OCI-LY7 (cell line): Measurements from ENCODE around the gene UTS2B. TPM values are rescaled to one million over a fixed set of nuclear protein-coding genes. Genes with fewer than 3 reads are reported as not detected.
A peak's percentile ranks its signal among the peaks of the same experiment; 100 is the strongest.

ENCODE experiments used
- BruUV-seq: library from RNA; stranded (reverse); fragments of 400-500 nt; replicated peaks from 2 replicates; lab custom pipeline; 2021; lab: Mats Ljungman, UMichigan
- CTCF ChIA-PET: fragments of 300-600 bp; sonication (Branson Sonifier 250); formaldehyde crosslinking; loops from one replicate; lab custom pipeline; 2022; ENCODE audit warnings: antibody characterized with exemption; ENCODE audit not compliant: unreplicated experiment; lab: Charles Lee
- POLR2A ChIA-PET: fragments of 300-600 bp; sonication (Branson Sonifier 250); formaldehyde crosslinking; loops from one replicate; lab custom pipeline; 2022; ENCODE audit warnings: antibody characterized with exemption; lab: Charles Lee
- DNase-seq: peaks from one replicate; pipeline ENCODE4 v3.0.0-alpha.2; 2015; ENCODE audit warnings: low spot score
- H2AFZ ChIP-seq: fragments of 200-600 bp; sonication (generic), shearing (Covaris generic); 2 replicates; pipeline ENCODE4 v1.6.1; 2014; ENCODE audit warnings: mild to moderate bottlenecking, antibody characterized with exemption, low read length, moderate library complexity
- H3K27ac ChIP-seq: fragments of 200-600 bp; sonication (generic); 2 replicates; pipeline ENCODE4 v1.5.1; 2014; ENCODE audit warnings: mixed run types, low read depth, mild to moderate bottlenecking, moderate library complexity, low read length, inconsistent platforms; ENCODE audit not compliant: poor library complexity, severe bottlenecking
- H3K36me3 ChIP-seq: fragments of 200-600 bp; sonication (generic); 2 replicates; pipeline ENCODE4 v1.6.1; 2014; ENCODE audit warnings: mild to moderate bottlenecking, antibody characterized with exemption, low read length, moderate library complexity, mixed read lengths; ENCODE audit not compliant: insufficient read depth
- H3K4me1 ChIP-seq: fragments of 200-600 bp; sonication (generic); 2 replicates; pipeline ENCODE4 v1.5.1; 2014; ENCODE audit warnings: mild to moderate bottlenecking, low read length; ENCODE audit not compliant: insufficient read depth, poor library complexity, severe bottlenecking
- H3K4me2 ChIP-seq: fragments of 200-600 bp; sonication (generic); 2 replicates; pipeline ENCODE4 v1.6.1; 2014; ENCODE audit warnings: mild to moderate bottlenecking, low read length
- H3K4me3 ChIP-seq: fragments of 200-600 bp; sonication (generic); 2 replicates; pipeline ENCODE4 v1.5.1; 2014; ENCODE audit warnings: mild to moderate bottlenecking, low read depth, low read length; ENCODE audit not compliant: poor library complexity, severe bottlenecking
- H3K79me2 ChIP-seq: fragments of 200-600 bp; sonication (generic); 2 replicates; pipeline ENCODE4 v1.6.1; 2016; ENCODE audit warnings: low read depth, mild to moderate bottlenecking, low read length, moderate library complexity, mixed read lengths; ENCODE audit not compliant: insufficient read depth
- H3K9me2 ChIP-seq: fragments of 200-600 bp; sonication (generic); 2 replicates; pipeline ENCODE4 v1.6.1; 2016; ENCODE audit warnings: mild to moderate bottlenecking, low read length, mixed read lengths; ENCODE audit not compliant: insufficient read depth
- H3K9me3 ChIP-seq: fragments of 200-600 bp; sonication (generic); 2 replicates; pipeline ENCODE4 v1.6.1; 2014; ENCODE audit warnings: mild to moderate bottlenecking, mixed run types, low read length, mixed read lengths
- H4K20me1 ChIP-seq: fragments of 200-600 bp; sonication (generic); 2 replicates; pipeline ENCODE4 v1.6.1; 2014; ENCODE audit warnings: mild to moderate bottlenecking, antibody characterized with exemption, low read length, moderate library complexity, mixed read lengths; ENCODE audit not compliant: insufficient read depth
- EZH2phosphoT487 ChIP-seq: fragments of 200-600 bp; sonication (generic); IDR thresholded peaks from 2 replicates; pipeline ENCODE4 v1.6.1; 2018; ENCODE audit warnings: low read depth, borderline replicate concordance, mild to moderate bottlenecking, mixed run types, antibody characterized with exemption, low read length, moderate library complexity, mixed read lengths
- intact Hi-C: fragments of 100-400 bp; cut with micrococcal nuclease; formaldehyde crosslinking; loops from one replicate; pipeline ENCODE4 v1.10.0; 2022; ENCODE audit not compliant: unreplicated experiment
- total RNA-seq, 2 experiments: library from RNA; depleted of rRNA in 1 of 2; stranded (reverse); fragments of >200 nt in 1 of 2; shearing (Covaris generic) in 1 of 2; gene quantifications; 2 replicates each; pipeline ENCODE4 v1.2.3, GENCODE V29; 2014 to 2022
- TF ChIP-seq, protein P1 (sequence below): fragments of 200-600 bp; sonication (generic); conservative IDR thresholded peaks from 2 replicates; pipeline ENCODE4 v1.5.1; 2014; ENCODE audit warnings: mild to moderate bottlenecking, antibody characterized with exemption, low read length, moderate library complexity, mixed read lengths

UTS2B gene
- total RNA-seq, 2 experiments from 2014 or later: 0.92 to 1.1 TPM

DNA sequence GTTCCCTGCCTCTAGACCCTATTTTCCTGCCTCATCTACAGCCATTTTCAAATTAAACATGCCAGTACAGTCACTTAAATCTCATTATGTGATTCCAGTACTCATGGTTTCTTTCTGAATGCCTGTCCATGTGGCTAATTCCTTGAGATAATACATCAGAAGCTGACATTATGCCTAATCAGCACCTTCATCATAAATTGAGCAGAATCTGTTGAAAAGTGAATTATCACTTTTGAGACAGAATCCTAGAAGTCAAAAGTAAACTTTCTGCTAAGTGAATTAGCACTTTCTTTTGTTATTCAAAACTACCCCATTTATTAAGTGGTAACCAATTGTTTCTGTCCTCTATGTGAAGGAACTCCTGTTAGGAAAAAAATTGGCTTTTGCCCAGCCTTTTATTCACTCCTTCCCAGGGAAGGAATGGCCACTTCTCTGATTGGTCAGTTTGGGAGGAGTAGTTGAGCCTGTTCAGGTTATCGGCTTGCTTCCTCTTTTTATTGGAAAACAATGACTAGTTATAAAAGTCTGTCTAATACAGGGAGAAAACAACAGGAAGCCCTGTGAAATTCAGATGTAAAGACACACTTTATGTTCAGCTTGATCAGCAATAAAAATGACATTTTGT, 90.8 kb downstream of the UTS2B start:
- H3K9me3 ChIP-seq: no peaks in the 10 kb centered on the region
- peak overlapping the region; percentile 34; the same call in 1 of the 2 replicates for H2AFZ ChIP-seq

DNA sequence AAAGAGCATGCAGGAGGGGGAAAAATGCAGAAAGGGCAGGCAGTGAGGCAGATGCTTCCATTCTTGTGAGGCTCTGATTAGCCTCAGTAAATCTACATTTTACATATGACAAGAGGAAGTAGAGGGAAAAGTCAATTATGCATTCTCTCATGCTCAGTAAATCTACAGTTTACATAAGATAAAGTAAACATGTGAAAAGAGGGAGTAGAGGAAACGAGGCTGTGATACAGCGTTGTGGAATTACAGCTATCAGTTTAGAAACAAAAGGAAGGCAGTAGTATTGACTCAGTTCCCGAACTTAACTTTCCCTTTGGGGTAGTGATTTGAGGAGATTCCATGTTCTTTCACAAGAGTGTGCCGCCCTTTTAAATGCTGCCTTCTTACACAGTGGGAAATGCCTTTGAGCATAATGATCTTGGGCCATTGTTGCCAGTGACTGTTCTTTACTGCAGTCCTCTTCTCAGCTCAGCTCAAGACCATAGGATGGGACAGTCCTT, 92.0 kb downstream of the UTS2B start:
- no peak overlapping the region for H3K4me2 ChIP-seq
- no peak overlapping the region for H3K4me3 ChIP-seq
- no peak overlapping the region for H3K27ac ChIP-seq
- intact Hi-C loops: loop anchor here (10.0 kb wide), 1 partner anchor 354 kb away; no protein-coding TSS in a partner anchor
- no peaks in the 10 kb centered on the region for H3K9me3 ChIP-seq
- POLR2A ChIA-PET: interaction anchor here (0.5 to 1.6 kb wide), 7 partner anchors 12 to 122 kb away, joined by 3 to 5 read pairs (median 4); no protein-coding TSS in a partner anchor
- TF ChIP-seq, protein P1, sequence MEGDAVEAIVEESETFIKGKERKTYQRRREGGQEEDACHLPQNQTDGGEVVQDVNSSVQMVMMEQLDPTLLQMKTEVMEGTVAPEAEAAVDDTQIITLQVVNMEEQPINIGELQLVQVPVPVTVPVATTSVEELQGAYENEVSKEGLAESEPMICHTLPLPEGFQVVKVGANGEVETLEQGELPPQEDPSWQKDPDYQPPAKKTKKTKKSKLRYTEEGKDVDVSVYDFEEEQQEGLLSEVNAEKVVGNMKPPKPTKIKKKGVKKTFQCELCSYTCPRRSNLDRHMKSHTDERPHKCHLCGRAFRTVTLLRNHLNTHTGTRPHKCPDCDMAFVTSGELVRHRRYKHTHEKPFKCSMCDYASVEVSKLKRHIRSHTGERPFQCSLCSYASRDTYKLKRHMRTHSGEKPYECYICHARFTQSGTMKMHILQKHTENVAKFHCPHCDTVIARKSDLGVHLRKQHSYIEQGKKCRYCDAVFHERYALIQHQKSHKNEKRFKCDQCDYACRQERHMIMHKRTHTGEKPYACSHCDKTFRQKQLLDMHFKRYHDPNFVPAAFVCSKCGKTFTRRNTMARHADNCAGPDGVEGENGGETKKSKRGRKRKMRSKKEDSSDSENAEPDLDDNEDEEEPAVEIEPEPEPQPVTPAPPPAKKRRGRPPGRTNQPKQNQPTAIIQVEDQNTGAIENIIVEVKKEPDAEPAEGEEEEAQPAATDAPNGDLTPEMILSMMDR: no peak
- no peak for TF ChIP-seq EZH2phosphoT487
- H3K9me2 ChIP-seq: no peaks in the 10 kb centered on the region
- CTCF ChIA-PET: no interaction called here
- H3K4me1 ChIP-seq: peaks cover 14% of the 10 kb centered on the region
- H3K36me3 ChIP-seq: no peaks in the 10 kb centered on the region
- 0 out of 2 replicates have a peak overlapping the region, but pooled peaks have one; percentile 4 for H2AFZ ChIP-seq
- no peaks in the 10 kb centered on the region for H4K20me1 ChIP-seq
- no peaks in the 10 kb centered on the region for H3K79me2 ChIP-seq
- BruUV-seq: no TSS peak
- no peak for DNase-seq

More for the DNA sequence above, 90.8 kb downstream of the UTS2B start:
- no peak overlapping the region for H3K4me2 ChIP-seq
- no peak overlapping the region for H3K4me3 ChIP-seq
- intact Hi-C loops: loop anchor here (5.0 to 10.0 kb wide), 3 partner anchors 158 to 1205 kb away; no protein-coding TSS in a partner anchor
- H3K36me3 ChIP-seq: no peaks in the 10 kb centered on the region
- BruUV-seq: no TSS peak
- DNase-seq: no peak
- no peak overlapping the region for H3K27ac ChIP-seq
- no peaks in the 10 kb centered on the region for H4K20me1 ChIP-seq
- peaks cover 14% of the 10 kb centered on the region for H3K4me1 ChIP-seq
- H3K9me2 ChIP-seq: no peaks in the 10 kb centered on the region
- no peaks in the 10 kb centered on the region for H3K79me2 ChIP-seq
- CTCF ChIA-PET: no interaction called here
- TF ChIP-seq EZH2phosphoT487: no peak
- TF ChIP-seq, protein P1: no peak
- POLR2A ChIA-PET: interaction anchor here (1.0 kb wide), 1 partner anchor 85 kb away, joined by 9 read pairs; no protein-coding TSS in a partner anchor
